ENCODE measurements around the gene PTPN4.

- TF ChIP-seq CTCF (IDR thresholded peaks at IDR 0.05) (no peak), POLR2A (IDR thresholded peaks at IDR 0.05) (no peak), POLR2AphosphoS5 (IDR thresholded peaks at IDR 0.05) (peak; percentile 55)
These were observed 78.5 kb downstream of the PTPN4 start for GRCh38 chr2:119838179-119838578.
